ENCODE results near the gene MELK.

DNA sequence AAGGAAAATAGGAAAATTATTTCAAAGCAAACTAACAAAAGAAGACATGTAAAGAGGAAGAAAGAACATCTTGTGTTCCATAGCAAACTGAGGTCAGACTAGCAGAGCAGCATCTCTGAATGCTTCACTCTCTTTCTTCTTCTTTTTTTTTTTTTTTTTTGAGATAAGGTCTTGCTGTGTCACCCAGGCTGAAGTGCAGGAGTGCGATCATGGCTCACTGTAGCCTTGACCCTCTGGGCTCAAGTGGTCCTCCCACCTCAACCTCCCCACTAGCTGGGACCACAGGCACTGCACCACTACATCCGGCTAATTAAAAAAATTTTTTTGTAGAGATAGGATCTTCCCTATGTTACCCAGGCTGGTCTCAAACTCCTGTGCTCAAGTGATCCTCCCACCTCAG is 36.6 kb downstream of the MELK start:
- TF ChIP-seq, protein P1, sequence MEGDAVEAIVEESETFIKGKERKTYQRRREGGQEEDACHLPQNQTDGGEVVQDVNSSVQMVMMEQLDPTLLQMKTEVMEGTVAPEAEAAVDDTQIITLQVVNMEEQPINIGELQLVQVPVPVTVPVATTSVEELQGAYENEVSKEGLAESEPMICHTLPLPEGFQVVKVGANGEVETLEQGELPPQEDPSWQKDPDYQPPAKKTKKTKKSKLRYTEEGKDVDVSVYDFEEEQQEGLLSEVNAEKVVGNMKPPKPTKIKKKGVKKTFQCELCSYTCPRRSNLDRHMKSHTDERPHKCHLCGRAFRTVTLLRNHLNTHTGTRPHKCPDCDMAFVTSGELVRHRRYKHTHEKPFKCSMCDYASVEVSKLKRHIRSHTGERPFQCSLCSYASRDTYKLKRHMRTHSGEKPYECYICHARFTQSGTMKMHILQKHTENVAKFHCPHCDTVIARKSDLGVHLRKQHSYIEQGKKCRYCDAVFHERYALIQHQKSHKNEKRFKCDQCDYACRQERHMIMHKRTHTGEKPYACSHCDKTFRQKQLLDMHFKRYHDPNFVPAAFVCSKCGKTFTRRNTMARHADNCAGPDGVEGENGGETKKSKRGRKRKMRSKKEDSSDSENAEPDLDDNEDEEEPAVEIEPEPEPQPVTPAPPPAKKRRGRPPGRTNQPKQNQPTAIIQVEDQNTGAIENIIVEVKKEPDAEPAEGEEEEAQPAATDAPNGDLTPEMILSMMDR (conservative IDR thresholded peaks at IDR 0.05 in 1 of 2, IDR thresholded peaks at IDR 0.05 in 1 of 2; ENCODE audit: extremely low read depth in 1 of 2, insufficient read depth in 1 of 2, low read depth in 1 of 2, low read length in 2 of 2), result no peak
- TF ChIP-seq EZH2 (IDR thresholded peaks at IDR 0.05; ENCODE audit: borderline replicate concordance, low read length), result no peak

Data from mammary epithelial cell (primary cell).